ENCODE measurements around the gene CTNNA2. TPM values are rescaled to one million over a fixed set of nuclear protein-coding genes. Genes with fewer than 3 reads are reported as not detected.

The CTNNA2 gene
- total RNA-seq, 1 donor from 2014 or later: 2.9 TPM

- Mint-ChIP-seq H3K36me3 (ENCODE audit: low read depth) (no peaks in the 10 kb centered on the region), H3K4me3 (no peak overlapping the region), H3K4me1 (no peaks in the 10 kb centered on the region), H3K27ac (ENCODE audit: unreplicated experiment) (no peak overlapping the region), H3K27me3 (ENCODE audit: low read depth) (no peaks in the 10 kb centered on the region), H3K9me3 (peaks cover 3% of the 10 kb centered on the region)
- TF ChIP-seq CTCF (conservative IDR thresholded peaks at IDR 0.05): no peak
- no peak for DNase-seq (ENCODE audit: low read depth, low spot score)
Measured at GRCh38 chr2:79716266-79716665, 203.4 kb downstream of the CTNNA2 start.

DNA sequence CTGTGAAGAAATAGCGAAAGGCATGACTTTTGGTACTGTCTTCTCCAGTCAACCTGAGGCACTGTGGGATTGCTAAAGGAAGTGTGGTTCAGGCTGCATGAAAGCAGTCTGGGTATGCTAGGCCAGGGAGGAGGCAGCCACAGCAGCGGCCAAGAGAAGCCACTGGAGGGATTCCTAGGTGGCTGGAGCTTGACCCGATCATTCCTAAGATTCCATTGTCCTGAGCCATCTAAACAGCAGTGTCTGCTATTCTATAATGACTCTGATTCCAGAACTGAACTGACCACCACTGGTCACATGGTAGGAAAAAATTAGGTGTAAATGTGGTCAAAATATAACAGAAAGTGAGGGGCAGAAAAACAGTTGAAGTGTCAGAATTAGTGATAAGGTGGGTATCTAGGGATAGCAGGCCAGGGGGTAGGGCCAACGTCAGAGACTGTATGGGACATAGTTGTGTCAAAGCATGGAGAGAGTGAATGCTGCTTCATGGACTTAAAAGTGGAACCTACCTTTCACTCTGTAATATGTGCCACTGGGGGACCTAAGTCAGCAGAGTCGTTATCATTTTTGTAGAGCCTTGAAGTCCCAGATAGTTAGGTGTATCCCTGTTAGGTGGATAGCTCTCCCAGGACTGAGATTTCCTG, 204.6 kb downstream of the CTNNA2 start:
- H3K9me3 Mint-ChIP-seq: peaks cover 3% of the 10 kb centered on the region
- no peaks in the 10 kb centered on the region for H3K36me3 Mint-ChIP-seq (ENCODE audit: low read depth)
- DNase-seq (ENCODE audit: low read depth, low spot score): no peak
- no peak for TF ChIP-seq CTCF (conservative IDR thresholded peaks at IDR 0.05)
- no peak overlapping the region for H3K27ac Mint-ChIP-seq (ENCODE audit: unreplicated experiment)
- H3K27me3 Mint-ChIP-seq (ENCODE audit: low read depth): no peaks in the 10 kb centered on the region
- no peaks in the 10 kb centered on the region for H3K4me1 Mint-ChIP-seq
- no peak overlapping the region for H3K4me3 Mint-ChIP-seq

- Mint-ChIP-seq H3K9me3 (peaks cover 2% of the 10 kb centered on the region), H3K4me3 (no peak overlapping the region), H3K4me1 (no peaks in the 10 kb centered on the region), H3K27ac (ENCODE audit: unreplicated experiment) (no peak overlapping the region), H3K27me3 (ENCODE audit: low read depth) (no peaks in the 10 kb centered on the region), H3K36me3 (ENCODE audit: low read depth) (no peaks in the 10 kb centered on the region)
- no peak for TF ChIP-seq CTCF (conservative IDR thresholded peaks at IDR 0.05)
- DNase-seq (ENCODE audit: low read depth, low spot score): no peak
Measured at GRCh38 chr2:79721061-79721460, 208.2 kb downstream of the CTNNA2 start.

DNA sequence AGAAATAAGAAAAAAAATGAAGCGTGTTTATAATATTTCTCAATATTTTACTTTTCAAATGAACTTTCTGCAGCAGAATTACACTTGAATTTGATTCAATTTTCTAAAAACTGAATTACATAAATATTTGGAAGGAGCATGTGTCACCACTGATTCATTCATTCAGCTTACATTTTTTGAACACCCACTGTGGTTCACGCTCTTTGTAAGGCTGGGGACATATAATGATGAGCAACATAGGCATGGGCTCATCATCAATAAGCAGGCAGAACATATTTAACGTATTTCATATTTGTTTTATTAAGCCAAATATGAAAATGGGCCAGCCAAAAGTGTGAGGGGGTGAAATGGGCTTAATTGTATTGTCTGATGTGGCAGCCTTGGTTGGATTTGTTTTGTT, 209.1 kb downstream of the CTNNA2 start:
- Mint-ChIP-seq H3K9me3 (peaks cover 2% of the 10 kb centered on the region), H3K27me3 (ENCODE audit: low read depth) (no peaks in the 10 kb centered on the region), H3K4me3 (no peak overlapping the region), H3K27ac (ENCODE audit: unreplicated experiment) (no peak overlapping the region), H3K36me3 (ENCODE audit: low read depth) (no peaks in the 10 kb centered on the region), H3K4me1 (no peaks in the 10 kb centered on the region)
- TF ChIP-seq CTCF (conservative IDR thresholded peaks at IDR 0.05): no peak
- no peak for DNase-seq (ENCODE audit: low read depth, low spot score)

- no peak overlapping the region for H3K27ac Mint-ChIP-seq (ENCODE audit: unreplicated experiment)
- H3K4me3 Mint-ChIP-seq: no peak overlapping the region
- no peaks in the 10 kb centered on the region for H3K27me3 Mint-ChIP-seq (ENCODE audit: low read depth)
- no peaks in the 10 kb centered on the region for H3K36me3 Mint-ChIP-seq (ENCODE audit: low read depth)
- no peaks in the 10 kb centered on the region for H3K4me1 Mint-ChIP-seq
- H3K9me3 Mint-ChIP-seq: peaks cover 4% of the 10 kb centered on the region
- no peak for DNase-seq (ENCODE audit: low read depth, low spot score)
- no peak for TF ChIP-seq CTCF (conservative IDR thresholded peaks at IDR 0.05)
Measured at GRCh38 chr2:79723830-79724229, 211.0 kb downstream of the CTNNA2 start.
